Measurements from ENCODE around the gene COG5.

The COG5 gene

GRCh38 chr7:107469929-107470328 lies 93.8 kb downstream of the COG5 start, which contains the start of gene GPR22:
GPR22 (plus strand) TSS chr7:107470057; CDS start chr7:107474061, 4,004 bp downstream.
- H3K27me3 ChIP-seq (replicated peaks; ENCODE audit: control insufficient read depth, insufficient read depth, low read length, poor library complexity, severe bottlenecking), result no peaks in the 10 kb centered on the region
- no peak for DNase-seq

DNA sequence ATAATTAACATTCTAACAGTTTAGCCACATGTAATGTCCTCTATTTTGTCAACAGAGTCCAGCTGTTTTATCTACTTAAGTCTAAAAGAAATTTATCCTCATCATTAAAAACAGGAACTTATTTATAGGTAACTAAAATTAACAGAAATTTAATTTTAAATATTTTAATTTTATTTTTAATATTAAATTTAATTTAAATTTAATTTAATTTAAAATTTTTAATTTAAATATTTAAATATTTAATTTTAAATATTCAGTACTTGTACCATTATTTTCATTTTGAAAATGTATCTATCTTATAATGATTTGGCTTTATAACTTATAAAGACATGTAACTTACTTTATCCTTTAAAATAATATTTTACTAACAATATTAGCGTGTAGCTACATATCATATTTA lies 94.9 kb downstream of the COG5 start:
- Histone ChIP-seq H3K27me3 (replicated peaks; ENCODE audit: control insufficient read depth, insufficient read depth, low read length, poor library complexity, severe bottlenecking) (no peaks in the 10 kb centered on the region), H3K36me3 (ENCODE audit: control insufficient read depth, insufficient read depth, low read length) (no peaks in the 10 kb centered on the region), H3K4me1 (ENCODE audit: control insufficient read depth, insufficient read depth, low read length, poor library complexity, severe bottlenecking) (no peaks in the 10 kb centered on the region), H3K4me3 (ENCODE audit: insufficient read depth, low read depth, low read length, poor library complexity, severe bottlenecking) (no peak overlapping the region), H3K27ac (ENCODE audit: insufficient read depth, low read length, poor library complexity, severe bottlenecking) (no peak overlapping the region), H3K9me3 (ENCODE audit: control insufficient read depth, low read length) (no peaks in the 10 kb centered on the region)
- DNase-seq, result no peak

More at GRCh38 chr7:107469929-107470328, 93.8 kb downstream of the COG5 start, which contains the start of gene GPR22:
- Histone ChIP-seq H3K9me3 (ENCODE audit: control insufficient read depth, low read length) (no peaks in the 10 kb centered on the region), H3K4me1 (ENCODE audit: control insufficient read depth, insufficient read depth, low read length, poor library complexity, severe bottlenecking) (no peaks in the 10 kb centered on the region), H3K36me3 (ENCODE audit: control insufficient read depth, insufficient read depth, low read length) (no peaks in the 10 kb centered on the region), H3K4me3 (ENCODE audit: insufficient read depth, low read depth, low read length, poor library complexity, severe bottlenecking) (no peak within 1 kb of the TSS), H3K27ac (ENCODE audit: insufficient read depth, low read length, poor library complexity, severe bottlenecking) (no peak within 1 kb of the TSS)

- H3K27me3 ChIP-seq (replicated peaks; ENCODE audit: control insufficient read depth, insufficient read depth, low read length, poor library complexity, severe bottlenecking), result no peaks in the 10 kb centered on the region
- no peaks in the 10 kb centered on the region for H3K9me3 ChIP-seq (ENCODE audit: control insufficient read depth, low read length)
- DNase-seq, result no peak
- H3K36me3 ChIP-seq (ENCODE audit: control insufficient read depth, insufficient read depth, low read length), result no peaks in the 10 kb centered on the region
- H3K4me1 ChIP-seq (ENCODE audit: control insufficient read depth, insufficient read depth, low read length, poor library complexity, severe bottlenecking), result no peaks in the 10 kb centered on the region
- no peak overlapping the region for H3K27ac ChIP-seq (ENCODE audit: insufficient read depth, low read length, poor library complexity, severe bottlenecking)
- no peak overlapping the region for H3K4me3 ChIP-seq (ENCODE audit: insufficient read depth, low read depth, low read length, poor library complexity, severe bottlenecking)
These were observed 95.7 kb downstream of the COG5 start for GRCh38 chr7:107467972-107468371.

GRCh38 chr7:107464666-107465226 lies 99.0 kb downstream of the COG5 start:
- Histone ChIP-seq H3K9me3 (ENCODE audit: control insufficient read depth, low read length) (no peaks in the 10 kb centered on the region), H3K4me3 (ENCODE audit: insufficient read depth, low read depth, low read length, poor library complexity, severe bottlenecking) (no peak overlapping the region), H3K36me3 (ENCODE audit: control insufficient read depth, insufficient read depth, low read length) (no peaks in the 10 kb centered on the region), H3K27me3 (replicated peaks; ENCODE audit: control insufficient read depth, insufficient read depth, low read length, poor library complexity, severe bottlenecking) (no peaks in the 10 kb centered on the region), H3K27ac (ENCODE audit: insufficient read depth, low read length, poor library complexity, severe bottlenecking) (no peak overlapping the region), H3K4me1 (ENCODE audit: control insufficient read depth, insufficient read depth, low read length, poor library complexity, severe bottlenecking) (no peaks in the 10 kb centered on the region)
- no peak for DNase-seq

- Histone ChIP-seq H3K4me1 (ENCODE audit: control insufficient read depth, insufficient read depth, low read length, poor library complexity, severe bottlenecking) (no peaks in the 10 kb centered on the region), H3K9me3 (ENCODE audit: control insufficient read depth, low read length) (no peaks in the 10 kb centered on the region), H3K4me3 (ENCODE audit: insufficient read depth, low read depth, low read length, poor library complexity, severe bottlenecking) (no peak overlapping the region), H3K36me3 (ENCODE audit: control insufficient read depth, insufficient read depth, low read length) (no peaks in the 10 kb centered on the region), H3K27me3 (replicated peaks; ENCODE audit: control insufficient read depth, insufficient read depth, low read length, poor library complexity, severe bottlenecking) (no peaks in the 10 kb centered on the region), H3K27ac (ENCODE audit: insufficient read depth, low read length, poor library complexity, severe bottlenecking) (no peak overlapping the region)
- DNase-seq, result peak; percentile 4 to 30 (median 22)
These were observed 100.3 kb downstream of the COG5 start for GRCh38 chr7:107463139-107464078.

- Histone ChIP-seq H3K27ac (ENCODE audit: insufficient read depth, low read length, poor library complexity, severe bottlenecking) (no peak overlapping the region), H3K36me3 (ENCODE audit: control insufficient read depth, insufficient read depth, low read length) (no peaks in the 10 kb centered on the region), H3K4me3 (ENCODE audit: insufficient read depth, low read depth, low read length, poor library complexity, severe bottlenecking) (no peak overlapping the region), H3K4me1 (ENCODE audit: control insufficient read depth, insufficient read depth, low read length, poor library complexity, severe bottlenecking) (no peaks in the 10 kb centered on the region), H3K9me3 (ENCODE audit: control insufficient read depth, low read length) (no peaks in the 10 kb centered on the region), H3K27me3 (replicated peaks; ENCODE audit: control insufficient read depth, insufficient read depth, low read length, poor library complexity, severe bottlenecking) (no peaks in the 10 kb centered on the region)
- DNase-seq, result no peak
These were observed 101.7 kb downstream of the COG5 start for GRCh38 chr7:107461938-107462533.

DNA sequence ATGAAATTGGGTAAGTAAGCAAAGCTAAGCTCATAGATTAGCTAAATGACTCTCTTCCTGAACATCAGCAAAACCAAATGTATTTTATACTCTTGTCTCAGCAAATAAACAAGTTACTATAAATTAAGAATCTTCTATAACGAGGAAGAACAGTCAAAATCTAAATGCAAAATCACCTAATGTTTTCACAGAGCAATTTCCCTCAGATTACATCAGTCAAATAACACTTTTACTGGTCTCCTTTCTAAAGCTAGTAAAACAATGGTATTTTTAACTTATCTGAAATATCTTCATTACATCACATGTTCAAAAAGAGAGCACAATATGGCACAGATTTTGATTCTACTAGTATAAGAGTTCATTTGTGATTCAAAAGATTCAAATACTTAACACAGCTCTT lies 110.3 kb downstream of the COG5 start:
- Histone ChIP-seq H3K36me3 (ENCODE audit: control insufficient read depth, insufficient read depth, low read length) (peaks cover 2% of the 10 kb centered on the region), H3K27ac (ENCODE audit: insufficient read depth, low read length, poor library complexity, severe bottlenecking) (no peak overlapping the region), H3K4me1 (ENCODE audit: control insufficient read depth, insufficient read depth, low read length, poor library complexity, severe bottlenecking) (no peaks in the 10 kb centered on the region), H3K4me3 (ENCODE audit: insufficient read depth, low read depth, low read length, poor library complexity, severe bottlenecking) (no peak overlapping the region), H3K9me3 (ENCODE audit: control insufficient read depth, low read length) (no peaks in the 10 kb centered on the region), H3K27me3 (replicated peaks; ENCODE audit: control insufficient read depth, insufficient read depth, low read length, poor library complexity, severe bottlenecking) (no peaks in the 10 kb centered on the region)
- DNase-seq, result no peak

GRCh38 chr7:107450970-107451369 lies 112.8 kb downstream of the COG5 start:
- Histone ChIP-seq H3K9me3 (ENCODE audit: control insufficient read depth, low read length) (no peaks in the 10 kb centered on the region), H3K4me1 (ENCODE audit: control insufficient read depth, insufficient read depth, low read length, poor library complexity, severe bottlenecking) (no peaks in the 10 kb centered on the region), H3K27me3 (replicated peaks; ENCODE audit: control insufficient read depth, insufficient read depth, low read length, poor library complexity, severe bottlenecking) (no peaks in the 10 kb centered on the region), H3K4me3 (ENCODE audit: insufficient read depth, low read depth, low read length, poor library complexity, severe bottlenecking) (no peak overlapping the region), H3K27ac (ENCODE audit: insufficient read depth, low read length, poor library complexity, severe bottlenecking) (no peak overlapping the region), H3K36me3 (ENCODE audit: control insufficient read depth, insufficient read depth, low read length) (peaks cover 2% of the 10 kb centered on the region)
- DNase-seq, result no peak

- DNase-seq, result no peak
- Histone ChIP-seq H3K27me3 (replicated peaks; ENCODE audit: control insufficient read depth, insufficient read depth, low read length, poor library complexity, severe bottlenecking) (no peaks in the 10 kb centered on the region), H3K36me3 (ENCODE audit: control insufficient read depth, insufficient read depth, low read length) (peaks cover 2% of the 10 kb centered on the region), H3K27ac (ENCODE audit: insufficient read depth, low read length, poor library complexity, severe bottlenecking) (no peak overlapping the region), H3K4me1 (ENCODE audit: control insufficient read depth, insufficient read depth, low read length, poor library complexity, severe bottlenecking) (no peaks in the 10 kb centered on the region), H3K9me3 (ENCODE audit: control insufficient read depth, low read length) (no peaks in the 10 kb centered on the region), H3K4me3 (ENCODE audit: insufficient read depth, low read depth, low read length, poor library complexity, severe bottlenecking) (no peak overlapping the region)
These were observed 116.7 kb downstream of the COG5 start for GRCh38 chr7:107446988-107447387.

- Histone ChIP-seq H3K27ac (ENCODE audit: insufficient read depth, low read length, poor library complexity, severe bottlenecking) (no peak overlapping the region), H3K36me3 (ENCODE audit: control insufficient read depth, insufficient read depth, low read length) (no peaks in the 10 kb centered on the region), H3K9me3 (ENCODE audit: control insufficient read depth, low read length) (no peaks in the 10 kb centered on the region), H3K4me1 (ENCODE audit: control insufficient read depth, insufficient read depth, low read length, poor library complexity, severe bottlenecking) (no peaks in the 10 kb centered on the region), H3K4me3 (ENCODE audit: insufficient read depth, low read depth, low read length, poor library complexity, severe bottlenecking) (no peak overlapping the region), H3K27me3 (replicated peaks; ENCODE audit: control insufficient read depth, insufficient read depth, low read length, poor library complexity, severe bottlenecking) (no peaks in the 10 kb centered on the region)
- no peak for DNase-seq
These were observed 117.2 kb downstream of the COG5 start for GRCh38 chr7:107446531-107446930.

Measured in effector memory CD4-positive, alpha-beta T cell (primary cell).